Lower leg skin (tissue), 4 donors: Measurements from ENCODE around the gene KRTAP10-7. TPM values are rescaled to one million over a fixed set of nuclear protein-coding genes. Genes with fewer than 3 reads are reported as not detected.

Experiments
- DNase-seq, 2 donors: peaks; one replicate each; pipeline ENCODE4 v3.0.0-alpha.2; 2019; ENCODE audit warnings: low spot score in 2 of 2
- H3K4me3 ChIP-seq: fragments of 200-600 bp; sonication (generic); 2 replicates; pipeline ENCODE4 v1.5.1; 2017; ENCODE audit warnings: mild to moderate bottlenecking, low read depth; ENCODE audit not compliant: poor library complexity, severe bottlenecking
- CTCF ChIP-seq, 3 donors: fragments of 450-650 bp; IDR thresholded peaks; one replicate each; pipeline ENCODE4 v1.5.1; 2016; ENCODE audit warnings: antibody characterized with exemption in 3 of 3, mild to moderate bottlenecking in 3 of 3, moderate library complexity in 2 of 3
- POLR2A ChIP-seq, 2 donors: fragments of 450-650 bp; IDR thresholded peaks; one replicate each; pipeline ENCODE4 v1.6.1; 2016 to 2017; ENCODE audit warnings: antibody characterized with exemption in 2 of 2, mild to moderate bottlenecking in 1 of 2, moderate library complexity in 1 of 2
- whole genome bisulfite sequencing, 2 donors: methylation state at CpG; one replicate each; pipeline ENCODE4 v1.1.5; 2018; 5-methylcytosine and 5-hydroxymethylcytosine counted together
- intact Hi-C: fragments of 100-400 bp; cut with DNase I; formaldehyde crosslinking; loops from one replicate; pipeline ENCODE4 v1.15.0; 2023; ENCODE audit warnings: low total_unique reads
- total RNA-seq, 4 donors: library from RNA; depleted of rRNA; stranded (reverse); fragments of >200 nt; gene quantifications; one replicate each; pipeline ENCODE4 v1.1.0, GENCODE V29; 2016

The KRTAP10-7 gene
- total RNA-seq, 4 donors from 2014 or later: 2.4 to 11.0 TPM; not detected in 2

DNA sequence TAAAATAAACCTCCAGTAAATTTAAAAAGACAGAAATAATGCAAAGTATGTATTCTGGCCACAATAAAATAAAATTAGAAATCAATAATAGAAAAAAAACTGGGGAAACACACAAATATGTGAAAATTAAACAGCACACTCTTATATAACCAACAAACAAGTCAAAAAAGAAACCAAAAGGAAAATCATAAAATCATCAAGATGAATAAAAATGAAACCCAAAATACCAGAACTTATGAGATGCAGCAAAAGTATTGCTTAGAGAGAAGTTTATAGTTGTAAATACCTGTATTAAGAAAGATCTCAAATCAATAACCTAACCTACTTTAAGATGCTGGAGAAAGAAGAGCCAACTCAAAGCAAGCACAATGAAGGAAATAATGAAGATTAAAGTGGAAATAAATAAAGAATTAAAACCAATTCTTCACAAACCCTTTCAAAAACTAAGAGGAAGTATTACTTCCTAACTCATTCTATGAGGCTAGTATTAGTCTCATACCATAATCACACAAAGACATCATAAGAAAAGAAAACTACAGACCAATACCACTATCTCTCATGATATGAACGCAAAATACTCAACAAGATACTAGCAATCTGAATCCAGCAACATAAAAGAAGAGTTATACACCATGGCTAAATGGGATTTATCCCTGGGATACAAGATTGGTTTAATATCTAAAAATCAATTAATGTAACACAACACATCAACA lies 35.4 kb upstream of the KRTAP10-7 start:
- no peak for TF ChIP-seq CTCF (IDR thresholded peaks at IDR 0.05)
- TF ChIP-seq POLR2A (IDR thresholded peaks at IDR 0.05): no peak
- WGBS, 2 donors: 79 to 80% methylated on average over 1 of the region's 1 CpG
- intact Hi-C loops: no loop called here
- DNase-seq: no peak
- no peak overlapping the region for H3K4me3 ChIP-seq

- DNase-seq: no peak
Measured at GRCh38 chr21:44566403-44566802, 34.0 kb upstream of the KRTAP10-7 start.

DNA sequence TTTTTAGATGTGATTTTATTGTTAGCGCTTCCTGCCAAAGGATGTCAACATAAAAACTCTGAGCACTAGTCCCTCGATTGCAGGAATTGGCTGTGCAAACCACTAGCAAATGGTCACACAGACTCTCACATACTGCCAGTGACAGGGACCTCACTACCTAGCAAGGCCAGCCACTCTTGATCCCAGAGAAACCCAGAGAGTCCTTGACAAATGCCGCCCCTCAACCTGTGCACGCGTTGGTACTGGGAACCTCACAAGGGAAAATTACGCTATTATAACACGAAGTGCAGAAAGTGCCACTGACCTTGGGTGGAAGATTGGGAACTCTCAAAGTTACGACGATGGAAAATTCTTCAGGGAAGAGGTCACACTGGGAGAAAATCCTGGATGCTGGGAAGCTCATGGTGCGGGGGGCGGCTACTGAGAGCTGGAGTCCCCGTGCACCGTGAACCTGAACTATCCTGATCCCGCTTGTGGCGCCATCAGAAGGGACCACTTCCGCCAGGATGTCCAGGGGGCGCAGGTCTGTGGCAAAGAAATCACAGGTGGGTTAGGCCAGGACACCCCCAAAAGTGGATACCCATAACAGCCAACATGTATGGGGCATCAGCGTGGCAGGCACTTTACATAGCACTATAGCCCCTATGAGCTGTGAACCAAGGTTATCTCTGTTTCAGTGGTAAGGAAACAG lies 32.8 kb upstream of the KRTAP10-7 start:
- TF ChIP-seq CTCF (IDR thresholded peaks at IDR 0.05) (no peak), POLR2A (IDR thresholded peaks at IDR 0.05) (no peak)
- peak in 1 of 2 donors; percentile 46 for DNase-seq
- H3K4me3 ChIP-seq: no peak overlapping the region
- WGBS, 2 donors: 91 to 92% methylated on average over 18 of the region's 18 CpGs
- intact Hi-C loops: no loop called here

More at GRCh38 chr21:44566403-44566802, 34.0 kb upstream of the KRTAP10-7 start:
- TF ChIP-seq POLR2A (IDR thresholded peaks at IDR 0.05) (no peak), CTCF (IDR thresholded peaks at IDR 0.05) (no peak)
- intact Hi-C loops: no loop called here
- 38 to 50% methylated on average over 1 of the region's 1 CpG for WGBS, 2 donors
- H3K4me3 ChIP-seq: no peak overlapping the region

DNA sequence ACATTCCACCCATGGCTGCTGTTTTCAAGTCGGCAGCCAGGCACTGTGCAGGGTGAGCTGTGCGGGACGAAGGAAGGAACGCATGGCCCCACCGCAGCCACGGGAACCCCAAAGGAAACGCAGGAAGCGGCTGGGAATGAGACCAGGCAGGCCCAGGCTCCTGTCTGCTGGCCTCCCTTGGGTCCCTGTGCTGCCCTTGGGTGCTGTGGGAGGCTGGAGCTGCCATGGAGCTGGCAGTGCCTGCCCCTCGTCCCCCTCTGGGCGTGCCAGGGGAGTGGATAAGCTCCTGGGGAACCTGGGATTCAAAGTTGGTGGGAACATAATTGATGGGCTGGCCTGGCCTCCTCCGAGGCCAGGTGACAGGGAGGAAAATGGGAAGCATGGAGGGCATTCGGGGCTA lies 32.1 kb upstream of the KRTAP10-7 start:
- no peak overlapping the region for H3K4me3 ChIP-seq
- 70 to 85% methylated on average over 11 to 12 of the region's 12 CpGs for WGBS, 2 donors
- peak in 1 of 2 donors; percentile 65 for DNase-seq
- intact Hi-C loops: no loop called here
- TF ChIP-seq POLR2A (IDR thresholded peaks at IDR 0.05) (no peak), CTCF (IDR thresholded peaks at IDR 0.05) (no peak)

DNA sequence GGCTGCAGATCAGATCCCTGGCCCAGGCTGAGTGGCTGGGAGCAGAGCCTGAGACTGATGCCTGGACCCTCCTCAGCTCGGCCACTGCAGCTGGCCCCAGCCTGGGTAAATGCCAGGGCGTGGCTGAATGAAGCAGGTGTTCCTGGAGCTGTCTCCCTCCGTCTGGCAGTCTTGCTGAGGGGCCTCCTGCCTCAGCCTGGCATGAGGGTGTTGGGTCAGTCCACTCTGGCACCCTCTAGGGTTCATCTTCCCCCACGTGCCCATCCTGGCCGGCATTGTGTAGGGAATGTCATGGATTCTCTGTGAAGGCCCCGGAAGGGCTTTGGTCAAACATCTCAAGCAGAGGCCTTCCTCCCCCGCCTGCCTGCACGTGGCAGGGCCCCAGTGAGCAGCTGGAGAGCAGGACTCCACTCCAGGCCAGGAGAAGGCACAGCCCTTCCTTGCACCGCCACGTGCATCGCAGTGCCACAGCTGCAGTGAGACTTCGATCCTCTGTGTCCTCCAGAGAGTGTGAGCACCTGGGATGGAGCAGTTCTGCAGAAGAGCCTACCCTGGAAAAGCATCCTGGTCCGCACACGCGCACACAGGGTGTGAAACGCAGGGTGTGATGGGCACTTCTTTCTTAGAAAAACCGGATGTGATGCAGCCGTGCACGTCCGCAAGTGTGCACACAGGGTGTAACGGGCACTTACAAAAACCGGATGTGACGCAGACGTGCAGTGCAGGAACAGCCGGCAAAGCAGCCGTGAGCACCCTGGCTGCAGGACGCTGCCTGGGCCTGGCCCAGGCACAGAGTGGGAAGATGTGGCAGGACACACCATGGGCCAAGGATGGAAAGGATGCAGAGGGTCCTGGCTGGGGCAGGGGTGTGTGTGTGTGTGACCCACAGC lies 31.5 kb upstream of the KRTAP10-7 start:
- intact Hi-C loops: no loop called here
- TF ChIP-seq CTCF (IDR thresholded peaks at IDR 0.05): no peak
- TF ChIP-seq POLR2A (IDR thresholded peaks at IDR 0.05): no peak
- WGBS, 2 donors: 76 to 78% methylated on average over 23 to 25 of the region's 27 CpGs
- peak in 1 of 2 donors; percentile 39 for DNase-seq
- no peak overlapping the region for H3K4me3 ChIP-seq
